H9 (cell line): ENCODE data around the gene FBXO39. TPM values are rescaled to one million over a fixed set of nuclear protein-coding genes. Genes with fewer than 3 reads are reported as not detected.

Experiments
- DNase-seq: peaks from one replicate; pipeline ENCODE4 v3.0.0-alpha.2; 2017
- H2AFZ ChIP-seq: one replicate; pipeline ENCODE4 v1.6.1; 2013; ENCODE audit warnings: mild to moderate bottlenecking, low read length, control low read depth, moderate library complexity
- H2AK5ac ChIP-seq: 2 replicates; pipeline ENCODE4 v1.6.1; 2013; ENCODE audit warnings: low read length, control low read depth, mixed read lengths; ENCODE audit not compliant: insufficient read length
- H2BK120ac ChIP-seq: one replicate; pipeline ENCODE4 v1.6.1; 2013; ENCODE audit warnings: low read depth, mild to moderate bottlenecking, low read length, control low read depth, inconsistent platforms; ENCODE audit not compliant: poor library complexity, severe bottlenecking
- H2BK12ac ChIP-seq: 2 replicates; pipeline ENCODE4 v1.6.1; 2013; ENCODE audit warnings: low read length, control low read depth, mixed read lengths, low read depth; ENCODE audit not compliant: insufficient read length
- H2BK15ac ChIP-seq: 2 replicates; pipeline ENCODE4 v1.6.1; 2013; ENCODE audit warnings: low read depth, low read length, control low read depth
- H2BK20ac ChIP-seq: one replicate; pipeline ENCODE4 v1.6.1; 2013; ENCODE audit warnings: low read depth, mild to moderate bottlenecking, low read length, control low read depth, inconsistent platforms; ENCODE audit not compliant: poor library complexity, severe bottlenecking
- H2BK5ac ChIP-seq: 2 replicates; pipeline ENCODE4 v1.6.1; 2013; ENCODE audit warnings: low read length, control low read depth, mixed read lengths; ENCODE audit not compliant: insufficient read length
- H3K14ac ChIP-seq: 2 replicates; pipeline ENCODE4 v1.6.1; 2013; ENCODE audit warnings: low read length, control low read depth; ENCODE audit not compliant: insufficient read depth
- H3K18ac ChIP-seq: 2 replicates; pipeline ENCODE4 v1.6.1; 2013; ENCODE audit warnings: low read depth, mild to moderate bottlenecking, mixed read lengths, low read length, control low read depth; ENCODE audit not compliant: insufficient read length
- H3K23ac ChIP-seq: 2 replicates; pipeline ENCODE4 v1.6.1; 2013; ENCODE audit warnings: low read length, control low read depth, mixed read lengths, low read depth; ENCODE audit not compliant: insufficient read length
- H3K23me2 ChIP-seq: 2 replicates; pipeline ENCODE4 v1.6.1; 2013; ENCODE audit warnings: low read depth, mild to moderate bottlenecking, mixed read lengths, low read length, control low read depth; ENCODE audit not compliant: insufficient read length, poor library complexity, severe bottlenecking
- H3K27ac ChIP-seq: 2 replicates; pipeline ENCODE4 v1.5.1; 2013; ENCODE audit warnings: low read length, control low read depth, mixed read lengths, low read depth; ENCODE audit not compliant: insufficient read length
- H3K27me3 ChIP-seq: 2 replicates; pipeline ENCODE4 v1.6.1; 2013; ENCODE audit warnings: low read length, control low read depth, inconsistent platforms; ENCODE audit not compliant: insufficient read depth
- H3K4ac ChIP-seq: 2 replicates; pipeline ENCODE4 v1.6.1; 2013; ENCODE audit warnings: low read depth, mild to moderate bottlenecking, control low read depth, inconsistent platforms, low read length, moderate library complexity
- H3K4me1 ChIP-seq: 2 replicates; pipeline ENCODE4 v1.6.1; 2013; ENCODE audit warnings: low read length, control low read depth, inconsistent platforms; ENCODE audit not compliant: insufficient read depth
- H3K4me2 ChIP-seq: 2 replicates; pipeline ENCODE4 v1.6.1; 2013; ENCODE audit warnings: low read length, control low read depth, mixed read lengths; ENCODE audit not compliant: insufficient read length, insufficient read depth
- H3K56ac ChIP-seq: 2 replicates; pipeline ENCODE4 v1.6.1; 2013; ENCODE audit warnings: low read depth, mild to moderate bottlenecking, mixed read lengths, low read length, control low read depth; ENCODE audit not compliant: insufficient read length
- H3K79me1 ChIP-seq: 2 replicates; pipeline ENCODE4 v1.6.1; 2013; ENCODE audit warnings: low read depth, mild to moderate bottlenecking, moderate library complexity, low read length, control low read depth, inconsistent platforms; ENCODE audit not compliant: insufficient read depth, poor library complexity, severe bottlenecking
- H3K79me2 ChIP-seq: 2 replicates; pipeline ENCODE4 v1.6.1; 2013; ENCODE audit warnings: low read length, control low read depth, inconsistent platforms; ENCODE audit not compliant: insufficient read depth
- H3K9ac ChIP-seq: 2 replicates; pipeline ENCODE4 v1.6.1; 2013; ENCODE audit warnings: low read length, control low read depth, mixed read lengths; ENCODE audit not compliant: insufficient read length; ENCODE audit errors: extremely low read depth
- H3K9me3 ChIP-seq: one replicate; pipeline ENCODE4 v1.6.1; 2013; ENCODE audit warnings: low read depth, low read length, inconsistent platforms; ENCODE audit not compliant: control insufficient read depth
- H3T11ph ChIP-seq: one replicate; pipeline ENCODE4 v1.6.1; 2013; ENCODE audit warnings: mild to moderate bottlenecking, low read length, control low read depth, inconsistent platforms
- H4K20me1 ChIP-seq: one replicate; pipeline ENCODE4 v1.6.1; 2013; ENCODE audit not compliant: control insufficient read depth, insufficient read length, insufficient read depth
- H4K5ac ChIP-seq: 2 replicates; pipeline ENCODE4 v1.6.1; 2013; ENCODE audit warnings: low read depth, mild to moderate bottlenecking, mixed read lengths, low read length, control low read depth; ENCODE audit not compliant: insufficient read length
- H4K8ac ChIP-seq: replicated peaks from 2 replicates; pipeline ENCODE4 v1.6.1; 2013; ENCODE audit warnings: low read length, control low read depth, mixed read lengths, low read depth; ENCODE audit not compliant: insufficient read length
- H4K91ac ChIP-seq: 2 replicates; pipeline ENCODE4 v1.6.1; 2013; ENCODE audit warnings: low read depth, mild to moderate bottlenecking, moderate library complexity, mixed read lengths, low read length, control low read depth; ENCODE audit not compliant: insufficient read length
- H3K27ac Mint-ChIP-seq, 3 experiments: 2 replicates in 2 of 3; 3 replicates in 1 of 3; pipeline ENCODE4 v1.8.0; 2020 to 2021; ENCODE audit warnings: mixed read lengths in 3 of 3, mild to moderate bottlenecking in 1 of 3, moderate library complexity in 1 of 3
- H3K27me3 Mint-ChIP-seq: 2 replicates; pipeline ENCODE4 v1.8.0; 2021; ENCODE audit warnings: low read depth, mild to moderate bottlenecking, moderate library complexity, mixed read lengths
- H3K36me3 Mint-ChIP-seq, 3 experiments: 2 replicates in 2 of 3; 3 replicates in 1 of 3; pipeline ENCODE4 v1.8.0; 2020 to 2021; ENCODE audit warnings: low read depth in 3 of 3, mixed read lengths in 3 of 3; ENCODE audit not compliant: insufficient read depth in 1 of 3
- H3K4me1 Mint-ChIP-seq, 2 experiments: 2 replicates each; pipeline ENCODE4 v1.8.0; 2020; ENCODE audit warnings: mixed read lengths in 2 of 2
- H3K4me3 Mint-ChIP-seq, 2 experiments: 2 replicates in 1 of 2; 3 replicates in 1 of 2; pipeline ENCODE4 v1.8.0; 2020 to 2021; ENCODE audit warnings: mild to moderate bottlenecking in 2 of 2, mixed read lengths in 2 of 2, moderate library complexity in 1 of 2
- H3K9me3 Mint-ChIP-seq, 2 experiments: 2 replicates in 1 of 2; 3 replicates in 1 of 2; pipeline ENCODE4 v1.8.0; 2020; ENCODE audit warnings: mild to moderate bottlenecking in 2 of 2, mixed read lengths in 2 of 2, moderate library complexity in 1 of 2
- CTCF ChIP-seq: fragments of 200-600 bp; sonication (generic); conservative IDR thresholded peaks from 3 replicates; pipeline ENCODE4 v1.8.0; 2021; ENCODE audit warnings: antibody characterized with exemption, mild to moderate bottlenecking
- WGBS: extraction: QIAGEN DNeasy Blood & Tissue Kit; methylation state at CpG from one replicate; pipeline ENCODE4 v1.1.7; 2013; ENCODE audit warnings: missing lambda C conversion rate, low lambda C conversion rate, mixed read lengths; ENCODE audit not compliant: insufficient read length; ENCODE audit errors: extremely low coverage; 5-methylcytosine and 5-hydroxymethylcytosine counted together
- total RNA-seq: library from RNA; stranded (reverse); gene quantifications from 2 replicates; pipeline ENCODE4 v1.2.1, GENCODE V29; 2021

Gene FBXO39
- total RNA-seq, 1 experiment from 2014 or later: not detected

GRCh38 chr17:6780001-6780400 lies 4.0 kb downstream of the FBXO39 start:
- TF ChIP-seq CTCF: no peak

More at GRCh38 chr17:6780001-6780400, 4.0 kb downstream of the FBXO39 start:
- H3K4me3 Mint-ChIP-seq: no peak overlapping the region
- Histone ChIP-seq H2AK5ac (no peak overlapping the region), H2AFZ (no peak overlapping the region), H3K27me3 (peaks cover 5% of the 10 kb centered on the region; the same call in 1 of the 2 replicates), H3K4me2 (no peak overlapping the region), H3K14ac (no peak overlapping the region; the same call in 1 of the 2 replicates), H2BK5ac (no peak overlapping the region), H3K79me1 (no peaks in the 10 kb centered on the region), H2BK20ac (no peak overlapping the region), H3K18ac (no peak overlapping the region), H3K23ac (no peak overlapping the region), H3T11ph (no peak overlapping the region), H2BK120ac (no peak overlapping the region), H4K20me1 (no peaks in the 10 kb centered on the region), H3K79me2 (no peaks in the 10 kb centered on the region), H3K27ac (no peak overlapping the region), H4K91ac (no peak overlapping the region), H3K9ac (no peak overlapping the region), H4K8ac (no peak overlapping the region), H4K5ac (no peak overlapping the region), H2BK12ac (no peak overlapping the region), H3K56ac (no peak overlapping the region), H3K4ac (no peak overlapping the region), H2BK15ac (no peak overlapping the region), H3K4me1 (no peaks in the 10 kb centered on the region), H3K9me3 (no peaks in the 10 kb centered on the region), H3K23me2 (peaks cover 6% of the 10 kb centered on the region)
- no peak overlapping the region for H3K27ac Mint-ChIP-seq
- H3K9me3 Mint-ChIP-seq: peaks cover under 1 to 1% of the 10 kb centered on the region in 2 experiments; a peak in 2 of 5 replicates
- H3K4me1 Mint-ChIP-seq: 0 out of 4 replicates have a peak, but pooled peaks cover 0 to 2% of the 10 kb centered on the region in 2 experiments
- no CpG with 5 or more reads among the region's 8 CpGs for WGBS
- peaks cover 77% of the 10 kb centered on the region for H3K27me3 Mint-ChIP-seq
- no peaks in the 10 kb centered on the region; a peak in 1 of 7 replicates for H3K36me3 Mint-ChIP-seq
- DNase-seq: no peak
